Adipocyte (in vitro differentiated cells): Measurements from ENCODE around the gene SGSH.
"Not testable (repeated sequence)": the region's sequence is repeated elsewhere in the genome, so short reads cannot be mapped to it uniquely, and the experiment has no call there.

Experiments
- DNase-seq: peaks from one replicate; pipeline ENCODE4 v3.0.0-alpha.2; 2015; ENCODE audit warnings: low read depth
- H3K27me3 ChIP-seq: replicated peaks from 2 replicates; pipeline ENCODE4 v1.7.0; 2013; ENCODE audit warnings: mild to moderate bottlenecking, low read length, moderate library complexity; ENCODE audit not compliant: control insufficient read depth, insufficient read depth
- H3K36me3 ChIP-seq: 2 replicates; pipeline ENCODE4 v1.7.0; 2013; ENCODE audit warnings: low read length, mild to moderate bottlenecking, moderate library complexity; ENCODE audit not compliant: control insufficient read depth, insufficient read depth, severe bottlenecking
- H3K4me1 ChIP-seq: 2 replicates; pipeline ENCODE4 v1.7.0; 2013; ENCODE audit warnings: mild to moderate bottlenecking, low read length, moderate library complexity; ENCODE audit not compliant: control insufficient read depth, insufficient read depth
- H3K4me3 ChIP-seq: 2 replicates; pipeline ENCODE4 v1.7.0; 2013; ENCODE audit warnings: mild to moderate bottlenecking, low read length, moderate library complexity
- H3K9ac ChIP-seq: 2 replicates; pipeline ENCODE4 v1.7.0; 2013; ENCODE audit warnings: mild to moderate bottlenecking, low read length, moderate library complexity
- H3K9me3 ChIP-seq: 2 replicates; pipeline ENCODE4 v1.7.0; 2013; ENCODE audit warnings: mild to moderate bottlenecking, low read length, moderate library complexity; ENCODE audit not compliant: control insufficient read depth

Gene SGSH

DNA sequence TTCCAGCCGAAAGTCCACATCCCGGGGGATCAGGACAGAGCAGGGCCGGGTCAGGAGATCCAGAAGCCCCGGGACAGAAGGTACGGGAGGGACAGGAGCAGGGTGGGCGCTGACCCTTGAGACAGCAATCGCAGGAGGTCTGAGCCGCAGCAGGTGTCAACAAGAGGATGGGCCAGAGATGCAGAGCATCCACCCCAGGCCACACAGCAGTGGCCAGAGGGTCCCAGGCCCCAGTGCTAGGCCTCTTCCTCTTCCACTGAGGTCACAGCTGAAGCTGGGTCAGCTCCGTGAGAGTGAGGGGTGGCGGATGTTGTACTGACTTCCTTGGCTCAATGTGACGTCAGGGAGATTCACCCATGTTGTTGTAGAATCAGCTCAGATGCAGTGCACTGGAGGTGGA is 31.8 kb upstream of the SGSH start:
- DNase-seq, result no peak
- peaks cover 15% of the 10 kb centered on the region for H3K4me1 ChIP-seq
- no peaks in the 10 kb centered on the region for H3K9me3 ChIP-seq
- H3K36me3 ChIP-seq, result no peaks in the 10 kb centered on the region
- no peaks in the 10 kb centered on the region for H3K27me3 ChIP-seq
- no peak overlapping the region for H3K4me3 ChIP-seq
- no peak overlapping the region for H3K9ac ChIP-seq

DNA sequence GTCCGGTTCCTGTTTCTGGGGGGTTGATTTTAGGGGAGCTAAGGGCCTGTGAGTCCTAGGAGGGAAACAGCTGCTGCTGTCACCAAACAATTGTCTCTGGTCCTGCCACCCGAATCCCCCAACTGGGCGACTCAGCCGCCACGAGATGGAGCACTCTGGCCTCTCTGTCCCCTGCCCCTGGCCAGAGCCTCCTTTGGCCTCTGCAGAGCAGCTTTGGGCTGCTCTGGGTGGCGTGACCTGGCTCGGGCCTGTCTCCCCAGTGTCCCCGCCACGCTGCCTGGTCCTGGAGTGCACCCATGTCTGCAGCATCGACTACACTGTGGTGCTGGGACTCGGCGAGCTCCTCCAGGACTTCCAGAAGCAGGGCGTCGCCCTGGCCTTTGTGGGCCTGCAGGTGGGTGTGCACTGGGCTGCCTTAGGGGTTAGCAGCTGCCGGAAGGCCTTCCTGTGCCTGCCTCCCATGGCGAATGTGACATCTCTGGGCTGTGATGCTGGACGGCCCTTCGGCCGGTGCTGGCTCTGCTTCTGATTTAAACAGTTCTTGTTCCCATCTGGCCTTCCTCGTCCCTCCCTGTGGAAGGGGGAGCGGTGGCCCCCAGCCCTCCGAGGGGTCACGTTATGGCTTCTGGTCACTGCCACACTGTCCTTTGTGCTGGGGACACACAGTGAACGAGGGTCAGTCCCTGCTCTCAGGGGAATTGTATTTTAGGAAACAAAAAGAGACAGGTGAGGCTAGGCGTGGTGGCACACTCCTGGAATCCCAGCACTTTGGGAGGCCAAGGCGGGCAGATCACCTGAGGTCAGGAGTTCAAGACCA is 29.0 kb upstream of the SGSH start:
- no peak for DNase-seq

DNA sequence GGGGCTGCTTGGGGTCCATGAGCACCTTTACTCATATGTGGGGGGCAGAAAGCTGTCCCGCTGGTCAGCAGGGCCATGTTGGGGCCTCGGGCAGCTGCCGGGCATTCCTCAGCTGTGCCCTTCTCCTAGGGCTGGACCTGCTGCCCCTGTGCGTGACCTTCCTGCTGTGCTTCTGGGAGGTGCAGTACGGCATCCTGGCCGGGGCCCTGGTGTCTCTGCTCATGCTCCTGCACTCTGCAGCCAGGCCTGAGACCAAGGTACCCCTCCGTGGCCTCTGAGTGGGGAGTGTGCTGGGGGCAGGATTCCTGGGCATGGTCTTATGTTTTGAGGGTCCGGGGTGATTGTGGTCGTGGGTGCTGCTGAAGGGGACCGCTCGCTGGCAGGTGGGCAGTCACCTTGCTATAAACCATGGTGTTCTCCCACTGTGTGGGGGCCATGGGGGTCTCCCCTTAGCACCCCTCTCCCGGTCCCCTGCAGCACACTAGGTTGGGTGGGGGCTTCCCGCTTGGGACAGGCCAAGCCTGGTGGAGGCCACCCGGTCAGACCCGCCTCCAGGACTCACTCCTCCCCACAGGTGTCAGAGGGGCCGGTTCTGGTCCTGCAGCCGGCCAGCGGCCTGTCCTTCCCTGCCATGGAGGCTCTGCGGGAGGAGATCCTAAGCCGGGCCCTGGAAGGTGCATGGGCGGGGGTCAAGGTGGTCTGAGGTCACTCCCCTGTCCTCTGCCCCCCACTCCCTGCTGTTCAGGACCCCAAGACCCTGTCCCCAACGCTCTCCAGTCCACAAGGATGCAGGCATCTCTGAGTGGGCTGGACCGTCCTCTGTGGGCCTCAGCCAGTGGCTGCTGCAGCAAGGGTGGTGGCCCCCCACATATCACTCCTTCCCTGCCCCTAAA is 28.1 kb upstream of the SGSH start:
- H3K9me3 ChIP-seq, result no peaks in the 10 kb centered on the region
- no peak overlapping the region for H3K4me3 ChIP-seq
- H3K9ac ChIP-seq, result no peak overlapping the region
- no peak for DNase-seq
- no peaks in the 10 kb centered on the region for H3K27me3 ChIP-seq
- no peaks in the 10 kb centered on the region for H3K4me1 ChIP-seq
- peaks cover 17% of the 10 kb centered on the region for H3K36me3 ChIP-seq

More for the DNA sequence above, 29.0 kb upstream of the SGSH start:
- peaks cover 13% of the 10 kb centered on the region for H3K36me3 ChIP-seq
- H3K4me1 ChIP-seq, result peaks cover under 1% of the 10 kb centered on the region
- no peak overlapping the region for H3K9ac ChIP-seq
- H3K9me3 ChIP-seq, result no peaks in the 10 kb centered on the region
- no peak overlapping the region for H3K4me3 ChIP-seq
- H3K27me3 ChIP-seq, result no peaks in the 10 kb centered on the region

DNA sequence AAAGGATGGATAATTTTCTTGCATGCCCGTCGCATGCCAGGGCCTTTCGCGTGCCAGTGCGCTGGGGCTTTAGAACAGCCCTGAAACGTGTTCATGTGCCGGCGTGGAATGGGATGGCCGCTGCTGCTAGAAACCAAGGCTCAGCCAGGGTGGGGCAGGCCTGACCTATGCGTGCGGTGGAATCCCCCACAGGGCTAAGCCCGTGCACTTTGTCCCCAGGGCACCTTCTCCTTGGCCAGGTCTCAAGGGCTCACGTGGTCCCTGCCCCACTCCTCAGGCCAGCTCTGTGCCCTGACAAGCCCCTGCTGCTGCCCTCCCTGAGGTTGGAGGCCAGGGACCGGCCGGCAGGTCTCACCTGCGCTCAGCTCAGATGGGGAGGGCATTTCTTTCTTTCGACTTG is 27.4 kb upstream of the SGSH start:
- H3K9ac ChIP-seq, result no peak overlapping the region
- no peaks in the 10 kb centered on the region for H3K27me3 ChIP-seq
- H3K4me1 ChIP-seq, result no peaks in the 10 kb centered on the region
- peaks cover 17% of the 10 kb centered on the region for H3K36me3 ChIP-seq
- no peak for DNase-seq
- H3K4me3 ChIP-seq, result no peak overlapping the region
- H3K9me3 ChIP-seq, result no peaks in the 10 kb centered on the region

DNA sequence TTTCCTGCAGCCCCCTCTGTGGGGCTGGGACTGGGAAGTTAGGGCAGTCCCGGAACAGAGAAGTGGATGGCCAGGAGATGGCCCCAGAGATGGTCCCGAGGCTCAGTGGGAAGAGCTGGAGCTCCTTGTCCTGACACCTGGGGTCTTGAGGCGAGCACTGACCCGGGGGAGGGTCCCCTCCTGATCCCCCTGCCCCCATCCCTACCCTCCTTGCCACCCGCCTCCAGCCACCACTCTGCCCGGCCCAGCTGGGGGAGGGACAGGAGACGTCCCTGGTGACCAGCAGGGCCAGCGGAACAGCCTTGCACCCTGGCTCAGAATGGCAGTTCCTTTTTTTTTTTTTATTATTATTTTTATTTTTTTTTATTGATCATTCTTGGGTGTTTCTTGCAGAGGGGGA is 26.6 kb upstream of the SGSH start:
- no peaks in the 10 kb centered on the region for H3K9me3 ChIP-seq
- no peak overlapping the region for H3K9ac ChIP-seq
- no peak for DNase-seq
- H3K4me1 ChIP-seq, result no peaks in the 10 kb centered on the region
- no peaks in the 10 kb centered on the region for H3K27me3 ChIP-seq
- no peak overlapping the region for H3K4me3 ChIP-seq
- peaks cover 25% of the 10 kb centered on the region for H3K36me3 ChIP-seq

DNA sequence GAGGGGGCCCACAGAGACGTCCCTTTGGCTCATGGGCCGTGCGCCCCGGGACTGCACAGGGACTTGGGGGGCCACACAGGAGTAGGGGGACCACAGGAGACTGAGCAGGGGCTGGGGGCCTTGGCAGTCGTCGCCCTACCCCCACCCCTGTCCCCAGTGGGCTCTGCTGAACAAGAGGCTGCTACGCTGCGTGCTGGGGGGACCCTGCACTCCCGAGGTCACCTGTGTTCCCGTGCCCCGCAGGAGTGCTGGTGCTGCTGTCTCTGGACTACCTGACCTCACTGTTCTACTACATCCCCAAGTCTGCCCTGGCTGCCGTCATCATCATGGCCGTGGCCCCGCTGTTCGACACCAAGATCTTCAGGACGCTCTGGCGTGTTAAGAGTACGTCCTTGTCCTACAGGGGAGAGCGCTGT is 26.1 kb upstream of the SGSH start:
- Histone ChIP-seq H3K9ac (no peak overlapping the region), H3K27me3 (no peaks in the 10 kb centered on the region), H3K9me3 (no peaks in the 10 kb centered on the region), H3K4me1 (no peaks in the 10 kb centered on the region), H3K36me3 (peaks cover 29% of the 10 kb centered on the region), H3K4me3 (no peak overlapping the region)
- no peak for DNase-seq

DNA sequence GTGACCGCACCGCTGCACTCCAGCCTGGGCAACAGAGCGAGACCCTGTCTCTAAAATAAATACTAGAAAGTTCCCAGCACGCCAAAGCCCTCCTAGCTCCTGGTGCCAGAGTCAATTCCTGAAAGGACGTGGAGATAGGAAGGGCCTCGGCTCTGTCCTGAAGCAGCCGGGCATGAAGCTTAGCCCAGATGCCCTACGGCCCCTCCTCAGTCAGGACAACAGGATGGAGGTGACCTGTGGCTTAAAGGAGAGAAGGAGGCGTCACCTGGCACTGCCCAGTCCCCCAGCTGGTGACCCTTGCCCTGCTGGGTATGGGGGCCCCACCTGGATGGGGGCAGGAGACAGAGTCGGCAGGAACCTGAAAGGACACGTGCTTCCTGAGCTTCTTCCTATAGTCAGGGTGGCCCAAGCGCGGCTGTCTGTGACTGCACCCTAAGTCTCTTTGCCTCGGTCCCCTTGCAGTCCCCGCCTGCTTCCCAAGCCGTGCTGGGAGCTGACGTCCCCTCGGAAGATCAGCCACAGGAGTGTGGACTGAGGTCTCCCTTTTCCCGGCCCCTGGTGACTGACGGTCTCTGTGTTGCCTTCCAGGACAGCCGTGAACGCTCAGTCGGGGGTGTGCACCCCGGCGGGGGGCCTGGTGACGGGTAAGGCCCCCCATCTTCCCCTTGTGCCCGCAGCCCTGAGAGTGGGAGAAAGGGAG is 25.6 kb upstream of the SGSH start:
- DNase-seq, result no peak
- peaks cover 33% of the 10 kb centered on the region for H3K36me3 ChIP-seq
- no peaks in the 10 kb centered on the region for H3K27me3 ChIP-seq
- H3K9me3 ChIP-seq, result no peaks in the 10 kb centered on the region
- no peaks in the 10 kb centered on the region for H3K4me1 ChIP-seq
- H3K4me3 ChIP-seq, result no peak overlapping the region
- no peak overlapping the region for H3K9ac ChIP-seq

DNA sequence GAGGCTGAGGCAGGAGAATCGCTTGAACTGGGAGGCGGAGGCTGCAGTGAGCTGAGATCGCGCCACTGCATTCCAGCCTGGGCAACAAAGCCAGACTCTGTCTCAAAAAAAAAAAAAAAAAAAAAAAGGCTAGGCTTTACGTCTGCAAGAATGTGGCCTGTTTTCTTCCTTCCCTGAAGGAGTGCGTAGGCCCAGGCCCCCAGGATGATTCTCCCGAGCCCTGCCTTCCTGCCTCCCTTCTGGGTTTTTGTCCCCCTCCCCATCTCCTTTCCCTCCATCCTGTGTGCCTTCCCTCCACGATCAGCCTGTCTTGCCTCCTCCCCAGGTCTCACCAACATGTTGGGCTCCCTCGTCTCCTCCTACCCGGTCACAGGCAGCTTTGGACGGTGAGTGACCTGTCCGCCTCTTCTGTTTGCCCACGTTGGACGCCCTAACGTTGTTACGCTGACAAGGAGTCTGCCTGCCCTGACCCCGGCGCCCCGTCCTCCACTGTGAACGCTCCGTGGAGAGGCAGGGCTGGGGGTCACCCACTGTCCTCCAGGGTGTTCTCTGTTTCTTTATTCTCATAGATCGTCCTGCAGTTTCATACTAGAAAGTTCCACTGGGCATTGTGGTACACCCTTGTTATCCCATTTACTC is 24.9 kb upstream of the SGSH start:
- H3K27me3 ChIP-seq, result no peaks in the 10 kb centered on the region
- peaks cover 33% of the 10 kb centered on the region for H3K36me3 ChIP-seq
- no peak overlapping the region for H3K9ac ChIP-seq
- DNase-seq, result no peak
- no peaks in the 10 kb centered on the region for H3K9me3 ChIP-seq
- no peak overlapping the region for H3K4me3 ChIP-seq
- no peaks in the 10 kb centered on the region for H3K4me1 ChIP-seq

DNA sequence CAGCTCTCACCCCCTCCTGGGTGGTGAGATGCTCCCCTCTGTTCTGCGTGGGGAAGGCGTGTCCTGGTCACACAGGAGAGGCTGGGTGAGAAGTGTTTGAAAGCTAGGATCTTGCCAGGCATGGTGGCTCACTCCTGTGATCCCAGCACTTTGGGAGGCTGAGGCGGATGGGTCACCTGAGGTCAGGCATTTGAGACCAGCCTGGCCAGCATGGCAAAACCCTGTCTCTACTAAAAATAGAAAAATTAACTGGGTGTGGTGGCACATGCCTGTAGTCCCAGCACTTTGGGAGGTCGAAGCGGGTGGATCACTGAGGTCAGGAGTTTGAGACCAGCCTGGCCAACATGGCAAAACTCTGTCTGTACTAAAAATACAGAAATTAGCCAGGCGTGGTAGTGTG is 24.3 kb upstream of the SGSH start:
- H3K4me1 ChIP-seq, H3K4me3 ChIP-seq, H3K9me3 ChIP-seq, H3K9ac ChIP-seq, H3K27me3 ChIP-seq, DNase-seq: not testable (repeated sequence)
- peaks cover 33% of the 10 kb centered on the region for H3K36me3 ChIP-seq

DNA sequence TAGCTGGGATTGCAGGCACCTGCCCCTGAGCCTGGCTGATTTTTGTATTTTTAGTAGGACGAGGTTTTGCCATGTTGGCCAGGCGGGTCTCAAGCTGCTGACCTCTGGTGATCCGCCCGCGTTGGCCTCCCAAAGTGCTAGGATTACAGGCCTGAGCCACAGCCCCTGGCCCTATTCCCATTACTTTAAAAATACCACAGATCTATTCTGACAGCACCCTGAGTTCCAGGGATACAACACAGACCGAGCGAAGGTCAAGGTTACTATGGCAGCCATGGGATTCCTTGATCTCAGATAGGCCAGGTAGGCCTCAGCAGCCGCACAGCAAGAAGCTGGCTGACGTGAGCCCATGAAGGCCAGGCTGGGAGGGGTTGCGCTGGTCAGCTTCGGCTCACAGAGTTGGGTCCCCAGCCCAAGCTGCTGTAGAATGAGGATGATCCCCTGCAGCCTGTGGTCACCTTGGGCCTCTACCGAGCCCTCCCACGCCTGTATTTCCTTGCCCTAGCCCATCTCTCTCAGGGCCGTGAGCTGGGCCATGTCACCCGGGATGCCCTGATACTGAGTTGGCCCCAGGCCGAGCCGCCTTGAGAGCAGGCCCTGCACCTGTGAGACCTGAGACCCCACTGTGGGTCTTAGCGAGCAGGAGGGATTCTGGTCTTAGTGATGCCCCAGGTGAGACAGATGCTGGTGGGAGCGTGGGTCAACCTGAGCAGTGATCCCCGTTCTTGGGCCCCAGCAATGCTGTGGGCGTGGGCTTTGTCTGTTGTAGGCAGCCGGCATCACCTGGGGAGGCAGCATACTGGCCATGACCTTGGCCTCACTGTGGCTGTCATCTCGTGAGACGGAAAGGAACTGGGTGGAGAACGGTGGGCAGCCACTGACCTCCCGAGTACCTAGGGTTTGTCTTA is 23.6 kb upstream of the SGSH start:
- H3K36me3 ChIP-seq, result peaks cover 33% of the 10 kb centered on the region
- DNase-seq, result no peak
- no peak overlapping the region for H3K9ac ChIP-seq
- H3K27me3 ChIP-seq, result no peaks in the 10 kb centered on the region
- H3K4me1 ChIP-seq, result no peaks in the 10 kb centered on the region
- H3K4me3 ChIP-seq, result no peak overlapping the region
- H3K9me3 ChIP-seq, result no peaks in the 10 kb centered on the region
